HG02852 (cell line): ENCODE results near the gene MRPL50.

Experiments
- ATAC-seq: cut with Tn5 transposase; IDR thresholded peaks from one replicate; pipeline ENCODE4 v1.9.1; 2021; ENCODE audit warnings: mild to moderate bottlenecking, moderate library complexity; ENCODE audit not compliant: unreplicated experiment

The MRPL50 gene

GRCh38 chr9:101398068-101398929 is at the start of gene MRPL50, which contains the start of gene ZNF189:
TSS of gene MRPL50 (minus strand) at chr9:101398618. CDS start at chr9:101398592, 26 bp downstream.
TSS of gene ZNF189 (plus strand) at chr9:101398851. CDS start at chr9:101399157, 306 bp downstream.
- peak; percentile 97 for ATAC-seq

DNA sequence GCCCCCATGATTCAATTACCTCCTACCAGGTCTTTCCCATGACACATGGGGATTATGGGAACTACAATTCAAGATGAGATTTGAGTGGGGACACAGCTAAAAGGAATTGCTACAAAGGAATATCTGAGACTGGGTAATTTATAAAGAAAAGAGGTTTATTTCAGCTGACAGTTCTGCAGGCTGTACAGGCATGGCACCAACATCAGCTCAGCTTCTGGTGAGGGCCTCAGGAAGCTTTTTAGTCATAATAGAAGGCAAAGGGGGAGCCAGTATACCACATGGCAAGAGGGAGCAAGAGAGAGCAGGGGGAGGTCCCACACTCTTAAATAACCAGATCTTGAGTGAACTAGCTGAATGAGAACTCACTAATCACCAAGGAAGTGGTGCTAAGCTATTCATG is 48.3 kb upstream of the MRPL50 start:
- no peak for ATAC-seq

DNA sequence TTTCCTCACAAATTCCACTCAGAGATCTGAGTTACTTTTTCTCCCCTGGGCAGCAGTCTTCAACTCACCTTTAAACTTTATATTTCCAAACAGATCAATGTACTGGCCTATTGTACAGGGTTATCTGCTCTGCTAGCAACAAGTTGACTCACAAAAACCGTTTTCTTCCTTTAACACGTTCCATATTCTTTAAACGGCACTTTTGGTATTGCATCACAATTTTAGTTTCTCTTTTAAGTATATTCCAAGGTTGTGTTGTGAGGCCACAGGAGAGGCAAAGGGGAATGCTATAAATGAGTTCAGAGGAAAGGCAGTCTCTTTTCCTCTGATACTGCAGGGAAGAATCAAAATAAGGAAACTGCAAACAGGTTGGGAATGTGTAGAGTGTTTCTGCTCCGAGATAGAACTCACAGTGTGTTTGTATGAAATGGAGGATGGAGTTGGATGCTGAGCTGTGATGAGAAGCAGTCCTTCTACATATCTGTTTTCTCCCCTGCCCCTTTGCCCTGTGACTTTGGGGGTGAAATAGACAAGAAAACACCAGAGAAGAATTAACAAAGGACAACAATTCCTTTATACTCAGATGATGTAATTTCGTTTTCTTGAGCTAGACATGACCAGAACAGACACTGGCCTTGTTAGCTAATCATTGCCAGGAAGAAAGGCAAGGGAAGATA is 47.1 kb upstream of the MRPL50 start:
- ATAC-seq = no peak

GRCh38 chr9:101443364-101443771 is 45.0 kb upstream of the MRPL50 start:
- ATAC-seq = no peak

DNA sequence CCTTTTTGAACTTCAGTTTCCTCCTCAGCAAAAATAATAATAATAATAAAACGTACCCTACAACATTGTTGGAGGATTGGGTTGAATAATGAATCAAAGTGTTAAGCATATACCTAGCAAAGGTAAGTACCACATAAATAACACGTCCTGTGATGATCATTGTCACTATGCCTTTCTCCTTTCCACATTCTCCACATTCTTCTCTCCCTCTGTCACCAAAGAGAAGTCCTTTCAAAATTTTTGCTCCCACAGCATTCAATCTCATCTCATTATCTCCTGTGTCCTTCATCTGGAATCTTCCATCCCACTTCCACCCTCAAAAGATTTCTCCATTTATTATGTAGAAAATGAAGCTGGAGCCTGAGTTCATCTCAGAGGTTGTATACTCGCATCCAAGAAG is 44.3 kb upstream of the MRPL50 start:
- no peak for ATAC-seq

- ATAC-seq = no peak
Observed at GRCh38 chr9:101442318-101442717, 43.9 kb upstream of the MRPL50 start.

GRCh38 chr9:101440714-101441230 is 42.4 kb upstream of the MRPL50 start:
- ATAC-seq = no peak

DNA sequence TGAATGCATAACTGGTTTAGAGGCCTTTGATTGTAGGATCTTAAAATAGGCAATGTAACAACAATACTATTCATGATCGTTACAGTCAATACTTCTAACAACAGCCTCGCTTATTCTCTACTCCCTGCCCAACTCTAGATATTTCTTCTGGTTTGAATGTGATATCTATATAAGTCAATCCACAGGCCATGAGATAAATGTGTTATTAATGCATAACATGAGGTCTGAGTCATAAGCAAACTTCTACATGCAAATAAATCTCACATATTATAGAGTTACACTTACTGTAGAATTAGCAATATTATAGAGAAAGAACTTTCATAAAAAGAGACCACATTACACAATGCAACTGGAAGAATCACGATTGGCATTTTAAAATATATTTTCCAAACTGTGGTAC is 40.1 kb upstream of the MRPL50 start:
- ATAC-seq = no peak

- ATAC-seq = no peak
Observed at GRCh38 chr9:101437806-101438232, 39.4 kb upstream of the MRPL50 start.

GRCh38 chr9:101435601-101436079 is 37.2 kb upstream of the MRPL50 start, which contains the start of gene ALDOB:
TSS of gene ALDOB (minus strand) at chr9:101435774. CDS start at chr9:101430887, 4,887 bp downstream.
- no peak for ATAC-seq

DNA sequence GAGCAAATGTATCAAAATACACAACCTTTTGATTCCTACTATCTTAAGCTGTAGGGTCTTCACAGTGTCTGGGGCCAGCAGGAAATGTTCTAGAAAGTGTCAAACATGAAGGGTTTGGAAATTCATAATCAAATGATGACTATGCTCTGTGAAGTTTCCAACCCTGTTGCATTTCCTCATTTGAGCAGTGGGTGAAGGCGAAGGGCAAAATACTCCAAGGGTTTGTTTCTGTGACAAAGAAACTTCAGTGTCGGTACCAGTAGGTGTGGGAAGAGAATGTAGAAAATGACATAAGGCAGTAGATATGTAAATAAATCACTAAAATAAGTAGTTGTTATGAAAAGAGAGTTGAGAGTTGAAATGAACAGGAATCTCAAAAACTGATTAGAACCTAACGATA is 36.6 kb upstream of the MRPL50 start:
- no peak for ATAC-seq

GRCh38 chr9:101433229-101433628 is 34.8 kb upstream of the MRPL50 start:
- no peak for ATAC-seq

- no peak for ATAC-seq
Observed at GRCh38 chr9:101432740-101433139, 34.3 kb upstream of the MRPL50 start.

DNA sequence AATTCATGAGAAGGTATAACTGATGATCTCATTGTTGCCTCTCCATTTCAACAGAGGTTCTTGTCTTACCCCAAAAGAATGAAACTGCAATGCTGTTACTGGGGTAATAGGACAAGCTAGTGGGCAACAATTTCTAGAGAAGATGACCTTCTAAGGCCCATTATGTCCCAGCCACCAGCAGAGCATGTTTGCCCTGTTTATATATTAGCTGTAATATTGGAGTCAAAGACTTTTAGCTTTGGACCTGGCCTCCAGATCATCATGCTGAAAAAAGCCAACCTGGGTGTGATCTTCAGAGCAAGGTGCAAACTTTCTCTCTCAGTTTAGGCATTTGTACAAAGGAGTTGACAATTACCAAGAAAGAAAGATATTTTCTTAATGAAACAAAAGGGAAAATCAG is 33.8 kb upstream of the MRPL50 start:
- no peak for ATAC-seq

- no peak for ATAC-seq
Observed at GRCh38 chr9:101429736-101430135, 31.3 kb upstream of the MRPL50 start.

DNA sequence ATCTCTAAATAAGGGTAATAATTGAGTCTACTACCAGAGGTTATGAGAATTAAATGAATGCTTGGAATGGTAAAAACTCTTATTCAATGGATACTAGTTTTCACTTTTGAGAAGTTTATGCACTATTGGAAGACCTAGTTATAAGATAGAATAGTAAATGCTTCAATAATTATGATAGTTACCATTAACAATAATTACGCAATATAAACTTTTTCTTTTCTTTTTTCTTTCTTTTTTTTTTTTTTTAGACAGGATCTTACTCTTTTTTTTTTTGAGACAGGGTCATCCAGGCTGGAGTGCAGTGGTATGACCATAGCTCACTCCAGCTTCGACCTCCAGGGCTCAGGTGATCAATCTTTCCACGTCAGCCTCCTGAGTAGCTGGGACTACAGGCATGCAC is 30.5 kb upstream of the MRPL50 start:
- ATAC-seq = no peak

GRCh38 chr9:101427957-101428655 is 29.7 kb upstream of the MRPL50 start:
- peak; percentile 75 for ATAC-seq

DNA sequence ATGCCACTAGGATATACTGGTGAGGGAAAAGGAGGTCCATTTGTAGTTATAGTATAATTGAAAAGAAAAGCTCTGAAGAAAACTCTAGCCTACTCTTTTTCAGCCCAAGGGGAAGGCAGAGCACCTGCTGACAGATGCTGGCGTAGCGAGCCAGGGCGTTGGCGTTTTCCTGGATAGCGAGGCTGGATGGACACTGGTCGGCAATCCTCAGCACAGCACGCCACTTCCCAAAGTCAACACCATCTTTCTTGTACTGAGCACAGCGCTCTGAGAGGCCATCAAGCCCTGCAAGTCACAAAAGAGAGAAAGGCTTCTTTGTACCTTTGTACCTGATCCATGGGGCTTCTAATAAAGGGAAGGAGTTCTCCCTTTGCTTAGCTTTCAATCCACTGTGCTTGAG is 28.9 kb upstream of the MRPL50 start:
- ATAC-seq = no peak

- no peak for ATAC-seq
Observed at GRCh38 chr9:101421653-101422065, 23.2 kb upstream of the MRPL50 start.

DNA sequence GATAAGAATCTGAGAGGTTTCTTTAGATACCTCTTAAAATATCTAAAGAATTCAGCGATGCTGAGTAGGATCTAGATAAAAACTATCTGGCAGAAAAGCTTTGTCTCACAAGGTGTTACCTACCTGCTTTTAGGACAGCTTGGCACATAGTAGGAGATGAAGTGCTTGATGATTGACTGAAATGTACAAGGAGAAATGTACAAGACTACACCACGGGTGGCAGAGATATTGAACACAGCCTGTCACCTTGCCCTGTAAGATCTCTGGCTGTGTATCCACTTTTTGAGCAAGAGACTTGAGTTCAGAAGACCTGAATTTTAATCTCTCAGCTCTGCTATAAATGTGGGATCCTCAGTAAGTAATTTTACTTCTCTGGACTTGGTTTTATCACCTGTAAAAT is 21.4 kb upstream of the MRPL50 start:
- no peak for ATAC-seq
